Measurements from ENCODE around the gene LPIN2.

GRCh38 chr18:2984703-2985261 lies 28.2 kb downstream of the LPIN2 start:
- TF ChIP-seq POLR2A (IDR thresholded peaks at IDR 0.05): no peak
- TF ChIP-seq CTCF (IDR thresholded peaks at IDR 0.05): no peak

All from uterus (tissue), 2 donors.